Peyer's patch (tissue), 4 donors: ENCODE data around the gene TPRX1.
"Not testable (repeated sequence)": the region's sequence is repeated elsewhere in the genome, so short reads cannot be mapped to it uniquely, and the experiment has no call there.

Experiments
- CTCF ChIP-seq, 6 experiments: fragments of 450-650 bp in 4 of 6; fragments of 200-600 bp in 2 of 6; sonication (generic) in 1 of 6; IDR thresholded peaks; one replicate each; pipeline ENCODE4 v1.5.1; 2017 to 2019; ENCODE audit warnings: antibody characterized with exemption in 6 of 6, mild to moderate bottlenecking in 3 of 6, moderate library complexity in 1 of 6
- POLR2A ChIP-seq, 2 donors: fragments of 450-650 bp; IDR thresholded peaks; one replicate each; pipeline ENCODE4 v1.5.1; 2017; ENCODE audit warnings: antibody characterized with exemption in 2 of 2, mild to moderate bottlenecking in 2 of 2, moderate library complexity in 2 of 2

- TF ChIP-seq CTCF, POLR2A (IDR thresholded peaks at IDR 0.05): not testable (repeated sequence)
Observed at GRCh38 chr19:47804451-47804850, at the start of gene TPRX1.
